Erythroblast (primary cell): ENCODE data around the gene CD48.

ENCODE experiments used
- GATA1 ChIP-seq: IDR thresholded peaks from 2 replicates; pipeline ENCODE4 v1.6.1; 2011; ENCODE audit warnings: low read depth, mild to moderate bottlenecking, control low read depth, low read length, moderate library complexity
- POLR2A ChIP-seq: IDR thresholded peaks from 2 replicates; pipeline ENCODE4 v1.6.1; 2011; ENCODE audit warnings: mild to moderate bottlenecking, low read length

DNA sequence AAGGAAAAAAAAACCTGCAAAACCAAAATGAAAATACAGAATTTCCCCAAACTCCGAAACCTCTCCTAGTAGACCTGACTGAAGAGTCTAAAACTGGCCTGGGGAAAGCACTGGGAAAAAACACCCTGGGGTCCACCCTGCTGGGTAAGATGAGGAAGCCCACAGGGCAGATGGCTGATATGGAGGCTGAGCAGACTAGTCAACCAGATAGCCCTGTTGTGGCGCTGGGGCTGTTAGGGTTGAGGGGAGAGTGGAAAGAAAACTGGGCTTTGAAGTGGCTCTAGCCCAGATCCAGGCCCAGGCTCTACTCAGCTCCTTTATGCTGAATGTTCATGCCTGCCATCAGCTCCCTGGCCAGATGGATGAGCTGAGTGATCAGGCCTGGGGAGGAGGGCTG lies 58.0 kb downstream of the CD48 start:
- TF ChIP-seq POLR2A (no peak), GATA1 (no peak)
